ENCODE measurements around the gene EEF2K. TPM values are rescaled to one million over a fixed set of nuclear protein-coding genes. Genes with fewer than 3 reads are reported as not detected.

Gene EEF2K
- total RNA-seq, 1 experiment from 2014 or later = 31.0 TPM

DNA sequence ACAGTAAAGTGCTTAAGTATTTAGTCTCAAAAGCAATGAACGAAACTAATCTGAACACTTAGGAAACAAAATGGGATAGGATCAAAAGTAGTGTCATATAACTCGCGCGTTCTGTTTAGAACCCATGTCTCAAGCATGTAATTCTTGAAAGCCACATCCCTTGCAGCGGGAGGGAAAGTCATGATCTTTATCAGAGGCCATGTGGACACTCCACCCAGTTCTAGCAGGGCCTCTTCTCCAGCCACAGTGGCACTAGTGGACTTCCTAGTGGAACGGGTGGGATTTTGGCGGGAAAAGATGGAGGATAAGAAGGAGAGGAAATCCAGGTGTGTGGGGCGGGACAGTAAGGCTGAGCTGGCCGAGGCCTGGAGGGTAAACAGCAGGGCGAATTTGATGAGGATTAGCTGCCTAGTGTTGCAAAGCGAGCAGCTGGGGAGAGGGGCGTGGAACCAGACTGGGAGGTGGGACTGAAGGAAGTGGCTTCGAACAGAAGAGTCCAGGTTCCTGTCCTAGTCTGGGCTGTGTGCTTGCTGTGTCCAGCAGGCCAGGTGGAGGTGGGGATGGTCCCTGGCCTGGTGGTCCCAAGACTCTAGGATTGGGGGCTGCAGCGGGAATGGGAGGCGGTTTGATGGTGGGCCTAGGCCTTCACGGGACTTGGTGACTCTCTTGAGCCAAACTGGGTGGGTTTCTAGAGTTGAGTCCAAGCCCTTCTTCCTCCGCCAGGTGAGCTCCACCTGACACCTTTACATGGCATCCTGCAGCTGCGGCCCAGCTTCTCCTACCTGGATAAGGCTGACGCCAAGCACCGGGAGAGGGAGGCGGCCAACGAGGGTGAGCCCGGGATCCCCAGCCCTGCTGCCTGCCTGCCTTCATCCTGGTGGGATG, 107.1 kb downstream of the EEF2K start:
- ChIA-PET CTCF (no interaction called here), RAD21 (ENCODE audit: low non-redundant PET in 1 of 2, low total read pairs in 2 of 2, uncharacterized antibody in 2 of 2, unreplicated experiment in 2 of 2) (no interaction called here), POLR2A (no interaction called here)
- no peaks in the 10 kb centered on the region for H3K79me2 ChIP-seq (ENCODE audit: insufficient read depth, low read length)
- intact Hi-C loops (cut with micrococcal nuclease) = no loop called here
- H2AFZ ChIP-seq (ENCODE audit: low read depth, low read length, poor library complexity, severe bottlenecking) = no peak overlapping the region
- H3K4me2 ChIP-seq (ENCODE audit: low read length) = no peak overlapping the region
- DNase-seq (ENCODE audit: low read depth, low spot score) (no peak), ATAC-seq (no peak)
- H3K9me3 ChIP-seq (ENCODE audit: control insufficient read depth in 1 of 2, insufficient read depth in 1 of 2, low read depth in 1 of 2, low read length in 2 of 2) = no peaks in the 10 kb centered on the region
- H3K36me3 ChIP-seq (ENCODE audit: control insufficient read depth in 1 of 2, insufficient read depth in 2 of 2, low read length in 2 of 2) = peaks cover 28 to 48% of the 10 kb centered on the region in 2 experiments
- H4K20me1 ChIP-seq (ENCODE audit: insufficient read depth) = no peaks in the 10 kb centered on the region
- no peak overlapping the region for H3K4me3 ChIP-seq (replicated peaks in 1 of 2; ENCODE audit: low read depth in 1 of 2, low read length in 2 of 2)
- no peak for TF ChIP-seq EZH2 (IDR thresholded peaks at IDR 0.05)
- H3K27me3 ChIP-seq (ENCODE audit: insufficient read depth, low read length) = no peaks in the 10 kb centered on the region
- BruUV-seq (replicated peaks) = no TSS peak
- H3K4me1 ChIP-seq (ENCODE audit: control insufficient read depth in 1 of 2, insufficient read depth in 2 of 2, low read length in 2 of 2) = no peaks in the 10 kb centered on the region
- no peaks in the 10 kb centered on the region for H3K9me2 ChIP-seq (ENCODE audit: insufficient read depth)
- no peak overlapping the region for H3K9ac ChIP-seq (ENCODE audit: low read length)
- H3K27ac ChIP-seq (ENCODE audit: low read depth, low read length) = no peak overlapping the region

DNA sequence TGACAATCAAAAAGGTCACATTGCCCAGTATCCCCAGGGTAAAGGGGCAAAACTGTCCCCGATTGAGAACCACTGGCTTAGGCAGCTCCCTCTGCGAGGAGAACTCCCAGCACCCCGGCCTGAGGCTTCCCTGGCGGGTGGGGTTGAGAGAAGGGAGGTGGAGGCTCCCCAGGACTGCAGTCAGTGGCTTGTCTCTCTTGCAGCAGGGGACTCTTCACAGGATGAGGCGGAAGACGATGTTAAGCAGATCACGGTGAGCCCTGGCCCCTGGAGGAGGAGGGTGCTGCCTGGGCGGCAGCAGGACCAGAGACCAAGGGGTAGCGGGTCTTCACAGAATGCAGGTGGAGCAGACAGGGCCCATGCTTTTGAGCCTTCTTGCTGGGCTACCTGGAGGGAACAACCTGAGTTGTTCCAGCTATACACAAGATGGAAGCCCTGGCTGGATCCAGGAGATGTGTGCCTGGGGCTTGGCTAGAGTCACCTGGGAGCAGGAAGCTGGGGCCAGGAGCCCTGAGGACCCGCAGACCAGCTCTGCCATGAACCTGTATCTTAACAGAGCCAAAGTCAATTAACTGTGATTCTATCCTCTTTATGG, 107.9 kb downstream of the EEF2K start:
- ChIA-PET CTCF (no interaction called here), RAD21 (ENCODE audit: low non-redundant PET in 1 of 2, low total read pairs in 2 of 2, uncharacterized antibody in 2 of 2, unreplicated experiment in 2 of 2) (no interaction called here), POLR2A (no interaction called here)
- no peaks in the 10 kb centered on the region for H3K9me2 ChIP-seq (ENCODE audit: insufficient read depth)
- no peak overlapping the region for H3K27ac ChIP-seq (ENCODE audit: low read depth, low read length)
- H3K36me3 ChIP-seq (ENCODE audit: control insufficient read depth in 1 of 2, insufficient read depth in 2 of 2, low read length in 2 of 2) = peaks cover 24 to 46% of the 10 kb centered on the region in 2 experiments
- H2AFZ ChIP-seq (ENCODE audit: low read depth, low read length, poor library complexity, severe bottlenecking) = no peak overlapping the region
- DNase-seq (ENCODE audit: low read depth, low spot score) (no peak), ATAC-seq (no peak)
- intact Hi-C loops (cut with micrococcal nuclease) = no loop called here
- no peaks in the 10 kb centered on the region for H3K4me1 ChIP-seq (ENCODE audit: control insufficient read depth in 1 of 2, insufficient read depth in 2 of 2, low read length in 2 of 2)
- no peaks in the 10 kb centered on the region for H3K9me3 ChIP-seq (ENCODE audit: control insufficient read depth in 1 of 2, insufficient read depth in 1 of 2, low read depth in 1 of 2, low read length in 2 of 2)
- H3K4me2 ChIP-seq (ENCODE audit: low read length) = no peak overlapping the region
- no peak overlapping the region for H3K4me3 ChIP-seq (replicated peaks in 1 of 2; ENCODE audit: low read depth in 1 of 2, low read length in 2 of 2)
- TF ChIP-seq, protein P1, sequence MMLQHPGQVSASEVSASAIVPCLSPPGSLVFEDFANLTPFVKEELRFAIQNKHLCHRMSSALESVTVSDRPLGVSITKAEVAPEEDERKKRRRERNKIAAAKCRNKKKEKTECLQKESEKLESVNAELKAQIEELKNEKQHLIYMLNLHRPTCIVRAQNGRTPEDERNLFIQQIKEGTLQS (IDR thresholded peaks at IDR 0.05) = no peak
- TF ChIP-seq CEBPB (IDR thresholded peaks at IDR 0.05; ENCODE audit: low read depth) (no peak), FOSL1 (IDR thresholded peaks at IDR 0.05; ENCODE audit: low read depth) (no peak), ZNF274 (IDR thresholded peaks at IDR 0.05; ENCODE audit: low read depth, low read length) (no peak), TCF7L2 (IDR thresholded peaks at IDR 0.05; ENCODE audit: borderline replicate concordance, extremely low read depth, insufficient read depth, insufficient read length) (no peak), CBX3 (IDR thresholded peaks at IDR 0.05; ENCODE audit: low read depth) (no peak), YY1 (IDR thresholded peaks at IDR 0.05; ENCODE audit: extremely low read depth, insufficient replicate concordance, low read depth, low read length) (no peak), EGR1 (IDR thresholded peaks at IDR 0.05; ENCODE audit: low read depth) (no peak), ZFX (IDR thresholded peaks at IDR 0.05) (no peak)
- TF ChIP-seq, protein P2, sequence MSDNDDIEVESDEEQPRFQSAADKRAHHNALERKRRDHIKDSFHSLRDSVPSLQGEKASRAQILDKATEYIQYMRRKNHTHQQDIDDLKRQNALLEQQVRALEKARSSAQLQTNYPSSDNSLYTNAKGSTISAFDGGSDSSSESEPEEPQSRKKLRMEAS (IDR thresholded peaks at IDR 0.05) = no peak
- TF ChIP-seq, protein P3, sequence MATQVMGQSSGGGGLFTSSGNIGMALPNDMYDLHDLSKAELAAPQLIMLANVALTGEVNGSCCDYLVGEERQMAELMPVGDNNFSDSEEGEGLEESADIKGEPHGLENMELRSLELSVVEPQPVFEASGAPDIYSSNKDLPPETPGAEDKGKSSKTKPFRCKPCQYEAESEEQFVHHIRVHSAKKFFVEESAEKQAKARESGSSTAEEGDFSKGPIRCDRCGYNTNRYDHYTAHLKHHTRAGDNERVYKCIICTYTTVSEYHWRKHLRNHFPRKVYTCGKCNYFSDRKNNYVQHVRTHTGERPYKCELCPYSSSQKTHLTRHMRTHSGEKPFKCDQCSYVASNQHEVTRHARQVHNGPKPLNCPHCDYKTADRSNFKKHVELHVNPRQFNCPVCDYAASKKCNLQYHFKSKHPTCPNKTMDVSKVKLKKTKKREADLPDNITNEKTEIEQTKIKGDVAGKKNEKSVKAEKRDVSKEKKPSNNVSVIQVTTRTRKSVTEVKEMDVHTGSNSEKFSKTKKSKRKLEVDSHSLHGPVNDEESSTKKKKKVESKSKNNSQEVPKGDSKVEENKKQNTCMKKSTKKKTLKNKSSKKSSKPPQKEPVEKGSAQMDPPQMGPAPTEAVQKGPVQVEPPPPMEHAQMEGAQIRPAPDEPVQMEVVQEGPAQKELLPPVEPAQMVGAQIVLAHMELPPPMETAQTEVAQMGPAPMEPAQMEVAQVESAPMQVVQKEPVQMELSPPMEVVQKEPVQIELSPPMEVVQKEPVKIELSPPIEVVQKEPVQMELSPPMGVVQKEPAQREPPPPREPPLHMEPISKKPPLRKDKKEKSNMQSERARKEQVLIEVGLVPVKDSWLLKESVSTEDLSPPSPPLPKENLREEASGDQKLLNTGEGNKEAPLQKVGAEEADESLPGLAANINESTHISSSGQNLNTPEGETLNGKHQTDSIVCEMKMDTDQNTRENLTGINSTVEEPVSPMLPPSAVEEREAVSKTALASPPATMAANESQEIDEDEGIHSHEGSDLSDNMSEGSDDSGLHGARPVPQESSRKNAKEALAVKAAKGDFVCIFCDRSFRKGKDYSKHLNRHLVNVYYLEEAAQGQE (IDR thresholded peaks at IDR 0.05; ENCODE audit: low read depth) = no peak
- TF ChIP-seq, protein P4, sequence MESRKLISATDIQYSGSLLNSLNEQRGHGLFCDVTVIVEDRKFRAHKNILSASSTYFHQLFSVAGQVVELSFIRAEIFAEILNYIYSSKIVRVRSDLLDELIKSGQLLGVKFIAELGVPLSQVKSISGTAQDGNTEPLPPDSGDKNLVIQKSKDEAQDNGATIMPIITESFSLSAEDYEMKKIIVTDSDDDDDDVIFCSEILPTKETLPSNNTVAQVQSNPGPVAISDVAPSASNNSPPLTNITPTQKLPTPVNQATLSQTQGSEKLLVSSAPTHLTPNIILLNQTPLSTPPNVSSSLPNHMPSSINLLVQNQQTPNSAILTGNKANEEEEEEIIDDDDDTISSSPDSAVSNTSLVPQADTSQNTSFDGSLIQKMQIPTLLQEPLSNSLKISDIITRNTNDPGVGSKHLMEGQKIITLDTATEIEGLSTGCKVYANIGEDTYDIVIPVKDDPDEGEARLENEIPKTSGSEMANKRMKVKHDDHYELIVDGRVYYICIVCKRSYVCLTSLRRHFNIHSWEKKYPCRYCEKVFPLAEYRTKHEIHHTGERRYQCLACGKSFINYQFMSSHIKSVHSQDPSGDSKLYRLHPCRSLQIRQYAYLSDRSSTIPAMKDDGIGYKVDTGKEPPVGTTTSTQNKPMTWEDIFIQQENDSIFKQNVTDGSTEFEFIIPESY (IDR thresholded peaks at IDR 0.05; ENCODE audit: extremely low read depth, insufficient replicate concordance, low read length) = no peak
- BruUV-seq (replicated peaks) = no TSS peak
- H3K79me2 ChIP-seq (ENCODE audit: insufficient read depth, low read length) = no peaks in the 10 kb centered on the region
- no peak overlapping the region for H3K9ac ChIP-seq (ENCODE audit: low read length)
- no peaks in the 10 kb centered on the region for H3K27me3 ChIP-seq (ENCODE audit: insufficient read depth, low read length)
- no peaks in the 10 kb centered on the region for H4K20me1 ChIP-seq (ENCODE audit: insufficient read depth)
